ENCODE data around the gene MED15. TPM values are rescaled to one million over a fixed set of nuclear protein-coding genes. Genes with fewer than 3 reads are reported as not detected.
"Not testable (repeated sequence)": the region's sequence is repeated elsewhere in the genome, so short reads cannot be mapped to it uniquely, and the experiment has no call there.

MED15 gene
- total RNA-seq, 1 donor from 2014 or later, result 84.5 TPM

DNA sequence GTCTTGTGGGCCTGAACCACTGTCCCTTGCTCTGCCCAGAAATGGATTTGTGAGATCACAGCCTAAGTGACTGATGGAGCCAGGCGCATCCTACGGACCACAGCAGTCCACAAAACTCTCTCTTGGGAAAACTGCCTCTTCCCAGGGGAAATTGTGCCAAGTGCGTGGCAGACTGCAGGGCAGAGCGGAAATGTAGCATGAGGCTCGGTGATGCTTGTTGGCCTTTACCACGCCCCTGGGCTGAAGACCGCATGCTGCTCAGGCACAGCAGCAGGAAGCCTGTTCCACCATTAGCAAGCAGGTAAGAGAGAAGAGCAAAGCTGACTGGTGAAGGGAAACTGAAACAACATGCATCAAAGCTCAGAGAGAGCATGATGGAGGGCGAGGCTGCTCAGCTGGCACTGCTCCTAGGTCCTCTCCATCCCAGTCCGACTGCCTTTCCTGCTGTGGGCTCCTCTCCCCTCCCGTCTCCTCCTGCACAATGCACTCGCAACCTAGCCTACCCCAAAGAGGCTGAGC, 43.3 kb upstream of the MED15 start:
- H3K27ac Mint-ChIP-seq (ENCODE audit: unreplicated experiment), result no peak overlapping the region
- peaks cover 4% of the 10 kb centered on the region for H3K36me3 Mint-ChIP-seq (ENCODE audit: low read depth)
- no peaks in the 10 kb centered on the region for H3K9me3 Mint-ChIP-seq
- peaks cover 15% of the 10 kb centered on the region for H3K4me1 Mint-ChIP-seq
- no peak for DNase-seq (ENCODE audit: low read depth, low spot score)
- H3K27me3 Mint-ChIP-seq (ENCODE audit: low read depth), result no peaks in the 10 kb centered on the region
- TF ChIP-seq, protein P1, sequence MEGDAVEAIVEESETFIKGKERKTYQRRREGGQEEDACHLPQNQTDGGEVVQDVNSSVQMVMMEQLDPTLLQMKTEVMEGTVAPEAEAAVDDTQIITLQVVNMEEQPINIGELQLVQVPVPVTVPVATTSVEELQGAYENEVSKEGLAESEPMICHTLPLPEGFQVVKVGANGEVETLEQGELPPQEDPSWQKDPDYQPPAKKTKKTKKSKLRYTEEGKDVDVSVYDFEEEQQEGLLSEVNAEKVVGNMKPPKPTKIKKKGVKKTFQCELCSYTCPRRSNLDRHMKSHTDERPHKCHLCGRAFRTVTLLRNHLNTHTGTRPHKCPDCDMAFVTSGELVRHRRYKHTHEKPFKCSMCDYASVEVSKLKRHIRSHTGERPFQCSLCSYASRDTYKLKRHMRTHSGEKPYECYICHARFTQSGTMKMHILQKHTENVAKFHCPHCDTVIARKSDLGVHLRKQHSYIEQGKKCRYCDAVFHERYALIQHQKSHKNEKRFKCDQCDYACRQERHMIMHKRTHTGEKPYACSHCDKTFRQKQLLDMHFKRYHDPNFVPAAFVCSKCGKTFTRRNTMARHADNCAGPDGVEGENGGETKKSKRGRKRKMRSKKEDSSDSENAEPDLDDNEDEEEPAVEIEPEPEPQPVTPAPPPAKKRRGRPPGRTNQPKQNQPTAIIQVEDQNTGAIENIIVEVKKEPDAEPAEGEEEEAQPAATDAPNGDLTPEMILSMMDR (conservative IDR thresholded peaks at IDR 0.05), result no peak
- H3K4me3 Mint-ChIP-seq, result no peak overlapping the region

DNA sequence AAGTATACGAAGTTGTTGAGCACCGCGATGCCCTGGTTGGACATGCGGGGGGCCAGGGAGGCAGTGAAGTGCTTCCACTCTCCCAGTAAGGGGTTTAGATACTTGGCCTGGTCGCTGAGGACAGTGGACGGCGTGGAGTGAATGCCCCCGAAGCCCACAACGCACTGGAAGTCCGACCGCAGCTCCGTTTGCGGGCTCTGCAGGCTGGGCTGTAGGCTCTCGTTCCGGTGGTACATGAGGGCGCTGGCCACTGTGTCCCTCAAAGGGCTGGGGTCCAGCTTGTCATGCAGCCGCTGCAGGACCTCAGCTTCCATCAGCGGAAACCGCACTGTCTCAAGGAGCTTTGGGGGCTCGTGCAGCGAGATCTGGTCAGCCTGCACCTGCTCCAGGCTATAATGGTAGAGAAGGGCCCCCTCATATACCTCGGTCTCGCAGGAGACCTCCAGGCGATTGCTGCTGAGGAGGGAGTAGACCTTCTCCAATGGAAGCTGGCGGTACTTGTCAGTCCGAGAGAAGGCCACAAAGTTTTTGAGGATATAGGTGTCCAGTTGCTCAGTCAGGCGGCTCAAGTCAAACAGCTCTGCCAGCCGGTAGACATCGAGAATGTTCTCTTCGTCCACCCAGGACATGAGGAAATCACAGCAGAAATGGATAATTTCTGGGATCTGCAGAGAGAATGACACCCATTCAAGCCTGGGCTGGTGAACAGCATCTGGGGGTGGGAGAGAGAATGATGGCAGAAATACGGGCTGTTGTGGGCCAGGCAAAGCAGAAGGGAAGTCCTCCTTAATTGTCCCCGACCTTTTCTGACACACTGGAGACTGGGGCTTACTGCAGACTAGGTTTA, 42.3 kb upstream of the MED15 start:
- H3K27me3 Mint-ChIP-seq (ENCODE audit: low read depth), result no peaks in the 10 kb centered on the region
- peaks cover 4% of the 10 kb centered on the region for H3K36me3 Mint-ChIP-seq (ENCODE audit: low read depth)
- DNase-seq (ENCODE audit: low read depth, low spot score), result no peak
- peaks cover 5% of the 10 kb centered on the region for H3K4me1 Mint-ChIP-seq
- TF ChIP-seq, protein P1 (conservative IDR thresholded peaks at IDR 0.05), result no peak
- no peak overlapping the region for H3K27ac Mint-ChIP-seq (ENCODE audit: unreplicated experiment)
- no peaks in the 10 kb centered on the region for H3K9me3 Mint-ChIP-seq
- H3K4me3 Mint-ChIP-seq, result no peak overlapping the region

DNA sequence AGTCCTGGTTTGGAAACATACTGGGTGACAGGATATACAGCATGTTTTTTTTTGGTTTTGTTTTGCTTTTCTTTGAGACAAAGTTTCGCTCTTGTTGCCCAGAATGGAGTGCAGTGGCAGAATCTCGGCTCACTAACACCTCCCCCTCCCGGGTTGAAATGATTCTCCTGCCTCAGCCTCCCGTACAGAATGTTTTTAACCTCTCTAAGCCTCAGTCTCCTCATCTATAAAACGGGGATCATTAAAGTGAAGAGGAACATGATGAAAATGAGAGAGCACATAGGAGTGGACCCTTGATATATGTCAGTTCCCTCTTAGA, 41.7 kb upstream of the MED15 start:
- no peak for DNase-seq (ENCODE audit: low read depth, low spot score)
- H3K27ac Mint-ChIP-seq (ENCODE audit: unreplicated experiment), result no peak overlapping the region
- peaks cover 6% of the 10 kb centered on the region for H3K36me3 Mint-ChIP-seq (ENCODE audit: low read depth)
- no peaks in the 10 kb centered on the region for H3K9me3 Mint-ChIP-seq
- H3K27me3 Mint-ChIP-seq (ENCODE audit: low read depth), result no peaks in the 10 kb centered on the region
- H3K4me3 Mint-ChIP-seq, result no peak overlapping the region
- H3K4me1 Mint-ChIP-seq, result peaks cover 4% of the 10 kb centered on the region
- TF ChIP-seq, protein P1 (conservative IDR thresholded peaks at IDR 0.05), result no peak

DNA sequence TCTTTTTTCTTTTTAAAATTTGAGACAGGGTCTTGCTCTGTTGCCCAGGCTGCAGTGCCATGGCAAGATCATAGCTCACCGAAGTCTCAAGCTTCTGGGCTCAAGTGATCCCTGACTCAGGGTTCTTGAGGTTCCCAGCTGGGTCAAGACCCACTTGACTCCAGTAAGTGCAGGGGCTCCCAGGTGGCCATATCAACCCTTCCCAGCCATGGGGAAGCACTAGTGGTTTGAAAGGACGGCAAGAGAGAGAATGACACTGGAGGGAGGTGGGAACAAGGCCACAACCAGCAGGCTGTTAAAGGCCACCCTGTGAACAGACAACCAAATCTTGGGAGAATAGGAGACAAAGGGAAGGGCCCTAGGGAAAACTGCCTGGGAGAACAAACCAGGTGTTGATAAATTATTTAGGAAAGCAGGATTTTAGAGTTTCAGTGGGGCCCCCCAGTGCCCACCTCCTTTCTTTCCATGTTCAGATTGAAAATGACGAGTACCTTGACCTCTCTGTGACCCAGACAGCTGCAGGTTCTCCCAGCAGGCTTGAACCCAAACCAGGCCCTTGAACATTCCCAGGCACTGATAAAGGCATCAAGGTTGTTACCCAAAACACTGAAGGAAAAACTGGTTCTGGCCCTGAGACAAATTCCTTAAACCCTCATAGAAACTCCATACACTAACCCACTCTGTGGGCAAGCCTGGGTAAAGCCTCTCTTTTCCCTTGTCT, 40.6 kb upstream of the MED15 start:
- peaks cover 4% of the 10 kb centered on the region for H3K36me3 Mint-ChIP-seq (ENCODE audit: low read depth)
- TF ChIP-seq, protein P1 (conservative IDR thresholded peaks at IDR 0.05), result no peak
- no peaks in the 10 kb centered on the region for H3K4me1 Mint-ChIP-seq
- no peaks in the 10 kb centered on the region for H3K27me3 Mint-ChIP-seq (ENCODE audit: low read depth)
- no peak overlapping the region for H3K4me3 Mint-ChIP-seq
- no peak for DNase-seq (ENCODE audit: low read depth, low spot score)
- H3K9me3 Mint-ChIP-seq, result no peaks in the 10 kb centered on the region
- H3K27ac Mint-ChIP-seq (ENCODE audit: unreplicated experiment), result peak overlapping the region; percentile 76

DNA sequence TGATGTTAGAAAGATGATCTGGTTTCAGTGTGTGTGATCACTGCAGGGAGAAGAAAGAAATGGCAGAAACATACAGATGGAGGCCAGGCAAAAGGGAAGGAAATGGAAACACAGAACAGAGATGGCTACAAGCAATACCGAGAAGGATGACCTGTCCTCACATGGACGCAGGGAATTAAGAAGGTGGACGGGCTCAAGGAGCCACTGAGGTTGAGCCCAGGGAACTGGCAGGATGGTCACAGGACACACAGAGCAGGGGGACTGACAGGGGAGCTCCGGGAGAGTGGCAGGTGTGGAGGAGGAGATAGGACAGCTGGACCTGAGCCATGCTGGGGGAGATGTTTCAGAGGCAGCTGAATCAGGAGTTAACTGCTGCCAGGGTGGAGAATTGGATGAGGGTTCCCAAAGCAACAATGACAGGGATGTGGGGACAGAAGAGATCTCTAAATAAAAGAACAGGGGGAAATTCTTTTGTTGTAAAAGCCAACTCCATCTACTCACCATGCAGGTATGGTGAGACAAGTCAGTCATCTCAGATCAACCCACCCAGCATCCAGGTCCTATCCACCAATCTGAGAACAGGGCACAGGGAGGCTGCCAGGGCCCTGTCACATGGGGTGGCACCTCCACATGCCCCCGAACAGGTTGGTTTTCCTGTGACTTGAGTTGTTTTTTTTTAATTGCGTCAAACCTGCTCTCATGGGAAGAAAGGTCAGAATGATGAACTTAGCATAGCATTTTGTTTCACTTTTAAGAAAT, 38.1 kb upstream of the MED15 start:
- no peak for DNase-seq (ENCODE audit: low read depth, low spot score)
- H3K36me3 Mint-ChIP-seq (ENCODE audit: low read depth), result peaks cover 4% of the 10 kb centered on the region
- TF ChIP-seq, protein P1 (conservative IDR thresholded peaks at IDR 0.05), result no peak
- H3K4me3 Mint-ChIP-seq, result no peak overlapping the region
- no peaks in the 10 kb centered on the region for H3K4me1 Mint-ChIP-seq
- no peaks in the 10 kb centered on the region for H3K27me3 Mint-ChIP-seq (ENCODE audit: low read depth)
- peak overlapping the region; percentile 31 for H3K27ac Mint-ChIP-seq (ENCODE audit: unreplicated experiment)
- no peaks in the 10 kb centered on the region for H3K9me3 Mint-ChIP-seq

DNA sequence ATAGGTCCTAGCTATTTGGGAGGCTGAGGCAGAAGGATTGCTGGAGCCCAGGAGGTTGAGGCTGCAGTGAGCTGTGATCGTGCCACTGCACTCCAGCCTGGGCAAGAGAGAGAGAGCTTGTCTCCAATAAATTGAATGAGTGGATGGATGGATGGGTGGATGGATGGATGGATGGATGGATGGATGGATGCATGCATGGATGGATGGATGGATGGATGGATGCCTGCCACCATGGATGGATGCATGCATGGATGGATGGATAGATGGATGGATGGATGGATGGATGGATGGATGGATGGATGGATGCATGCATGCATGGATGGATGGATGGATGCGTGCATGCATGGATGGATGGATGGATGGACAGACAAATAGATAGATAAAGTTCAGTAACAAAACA, 36.9 kb upstream of the MED15 start:
- DNase-seq (ENCODE audit: low read depth, low spot score); H3K4me3 Mint-ChIP-seq; H3K4me1 Mint-ChIP-seq; H3K9me3 Mint-ChIP-seq; H3K36me3 Mint-ChIP-seq (ENCODE audit: low read depth); H3K27me3 Mint-ChIP-seq (ENCODE audit: low read depth): not testable (repeated sequence)
- H3K27ac Mint-ChIP-seq (ENCODE audit: unreplicated experiment), result peak overlapping the region; percentile 27
